Measurements from ENCODE around the gene NCMAP.

DNA sequence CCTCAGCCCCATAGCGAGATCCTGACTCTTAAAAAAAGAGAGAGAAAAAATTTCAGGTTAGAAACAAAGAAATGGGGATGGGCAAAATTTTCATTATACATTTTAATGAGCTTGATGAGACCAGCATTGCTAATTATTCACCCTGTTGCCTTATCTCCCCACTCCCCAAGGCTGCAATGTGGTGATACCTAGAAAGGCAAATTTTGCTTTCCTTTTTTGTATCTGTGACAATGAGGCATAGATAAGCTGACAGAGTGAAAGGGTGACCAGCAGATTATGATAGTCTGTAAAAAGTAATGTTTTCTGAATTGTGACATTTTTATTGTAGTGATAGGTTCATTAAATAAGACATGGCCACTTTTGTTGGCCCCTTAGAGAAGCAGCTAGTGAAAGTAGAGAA is 100.2 kb downstream of the NCMAP start:
- TF ChIP-seq, protein P1, sequence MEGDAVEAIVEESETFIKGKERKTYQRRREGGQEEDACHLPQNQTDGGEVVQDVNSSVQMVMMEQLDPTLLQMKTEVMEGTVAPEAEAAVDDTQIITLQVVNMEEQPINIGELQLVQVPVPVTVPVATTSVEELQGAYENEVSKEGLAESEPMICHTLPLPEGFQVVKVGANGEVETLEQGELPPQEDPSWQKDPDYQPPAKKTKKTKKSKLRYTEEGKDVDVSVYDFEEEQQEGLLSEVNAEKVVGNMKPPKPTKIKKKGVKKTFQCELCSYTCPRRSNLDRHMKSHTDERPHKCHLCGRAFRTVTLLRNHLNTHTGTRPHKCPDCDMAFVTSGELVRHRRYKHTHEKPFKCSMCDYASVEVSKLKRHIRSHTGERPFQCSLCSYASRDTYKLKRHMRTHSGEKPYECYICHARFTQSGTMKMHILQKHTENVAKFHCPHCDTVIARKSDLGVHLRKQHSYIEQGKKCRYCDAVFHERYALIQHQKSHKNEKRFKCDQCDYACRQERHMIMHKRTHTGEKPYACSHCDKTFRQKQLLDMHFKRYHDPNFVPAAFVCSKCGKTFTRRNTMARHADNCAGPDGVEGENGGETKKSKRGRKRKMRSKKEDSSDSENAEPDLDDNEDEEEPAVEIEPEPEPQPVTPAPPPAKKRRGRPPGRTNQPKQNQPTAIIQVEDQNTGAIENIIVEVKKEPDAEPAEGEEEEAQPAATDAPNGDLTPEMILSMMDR (IDR thresholded peaks at IDR 0.05 in 8 of 11, conservative IDR thresholded peaks at IDR 0.05 in 3 of 11): no peak
- no peak for TF ChIP-seq POLR2A (IDR thresholded peaks at IDR 0.05)
- TF ChIP-seq POLR2AphosphoS5 (IDR thresholded peaks at IDR 0.05): no peak

Data from spleen (tissue), 7 donors.